ENCODE results near the gene RANBP1.

The RANBP1 gene

DNA sequence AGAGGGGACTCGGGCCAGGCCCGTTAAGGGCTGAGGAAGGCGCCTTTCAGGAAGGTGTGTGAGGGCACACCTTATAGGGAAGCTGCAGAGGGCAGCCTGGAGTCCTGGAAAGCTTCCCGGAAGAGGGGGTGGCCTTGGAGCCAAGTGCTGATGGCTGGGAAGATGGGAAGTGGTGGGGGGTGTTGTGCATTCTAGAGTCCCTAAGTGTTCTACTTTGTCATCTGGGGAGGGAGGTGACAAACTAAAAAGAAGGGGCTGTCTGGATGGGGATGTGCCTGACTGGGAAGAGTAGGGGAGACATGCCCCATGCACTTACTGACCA is 22.5 kb downstream of the RANBP1 start:
- DNase-seq (ENCODE audit: low spot score) = no peak

DNA sequence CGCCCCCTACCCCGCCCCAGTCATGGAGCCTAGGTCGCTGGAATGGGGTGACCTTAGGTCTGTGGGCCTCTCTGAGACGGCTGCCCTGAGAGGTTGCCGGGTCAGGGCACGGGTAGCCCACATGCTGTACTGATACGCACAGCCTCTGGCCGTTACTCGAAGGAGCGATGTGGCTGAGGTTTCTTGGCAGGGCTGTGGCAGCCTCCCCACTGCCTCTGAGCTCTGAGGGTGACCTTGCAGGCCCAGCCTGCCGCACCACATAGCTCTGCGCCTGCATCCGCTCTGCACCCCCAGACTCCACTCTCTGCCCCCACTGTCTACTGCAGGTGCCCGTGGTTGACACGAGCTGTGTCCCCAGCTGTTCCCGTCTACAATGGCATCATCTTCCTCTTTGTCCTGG is 23.0 kb downstream of the RANBP1 start:
- DNase-seq (ENCODE audit: low spot score) = no peak

DNA sequence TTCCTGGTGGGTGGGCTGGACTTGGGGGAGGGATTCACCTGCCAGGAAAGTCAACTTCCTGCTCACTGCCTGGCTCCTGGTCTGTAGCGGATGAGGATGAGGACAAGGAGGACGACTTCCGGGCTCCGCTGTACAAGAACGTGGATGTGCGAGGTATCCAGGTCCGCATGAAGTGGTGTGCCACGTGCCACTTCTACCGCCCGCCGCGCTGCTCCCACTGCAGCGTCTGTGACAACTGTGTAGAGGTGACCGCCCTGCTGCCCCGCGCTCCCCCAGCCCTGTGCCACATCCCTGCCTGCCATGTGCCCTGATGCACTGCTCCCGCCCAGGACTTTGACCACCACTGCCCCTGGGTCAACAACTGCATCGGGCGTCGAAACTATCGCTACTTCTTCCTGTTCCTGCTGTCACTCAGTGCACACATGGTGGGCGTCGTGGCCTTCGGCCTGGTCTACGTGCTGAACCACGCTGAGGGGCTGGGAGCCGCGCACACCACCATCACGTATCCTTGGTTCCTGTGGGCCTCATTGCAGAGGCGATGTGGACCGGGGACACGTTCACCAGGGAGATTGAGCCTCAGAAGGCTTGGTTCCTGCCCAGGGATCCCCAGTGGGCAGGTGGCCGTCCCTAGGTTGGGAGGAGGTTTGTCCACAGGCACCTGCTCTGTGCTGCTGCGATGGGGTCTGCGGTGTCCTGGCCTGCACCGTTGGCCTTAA is 23.6 kb downstream of the RANBP1 start:
- no peak for DNase-seq (ENCODE audit: low spot score)

DNA sequence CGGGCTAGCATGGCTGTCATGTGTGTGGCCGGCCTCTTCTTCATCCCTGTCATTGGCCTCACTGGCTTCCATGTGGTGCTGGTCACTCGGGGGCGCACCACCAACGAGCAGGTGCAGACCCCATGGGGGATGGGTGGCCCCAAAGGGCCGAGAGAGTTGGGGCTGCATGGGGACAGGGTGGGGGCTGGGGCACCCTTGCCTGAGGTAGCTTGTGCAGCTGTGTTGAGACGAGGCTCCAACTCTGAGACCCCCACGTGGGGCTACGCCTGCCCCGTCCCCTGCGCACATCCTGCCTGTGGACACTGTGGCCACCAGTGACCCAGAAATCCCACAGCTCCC is 24.2 kb downstream of the RANBP1 start:
- DNase-seq (ENCODE audit: low spot score) = no peak

DNA sequence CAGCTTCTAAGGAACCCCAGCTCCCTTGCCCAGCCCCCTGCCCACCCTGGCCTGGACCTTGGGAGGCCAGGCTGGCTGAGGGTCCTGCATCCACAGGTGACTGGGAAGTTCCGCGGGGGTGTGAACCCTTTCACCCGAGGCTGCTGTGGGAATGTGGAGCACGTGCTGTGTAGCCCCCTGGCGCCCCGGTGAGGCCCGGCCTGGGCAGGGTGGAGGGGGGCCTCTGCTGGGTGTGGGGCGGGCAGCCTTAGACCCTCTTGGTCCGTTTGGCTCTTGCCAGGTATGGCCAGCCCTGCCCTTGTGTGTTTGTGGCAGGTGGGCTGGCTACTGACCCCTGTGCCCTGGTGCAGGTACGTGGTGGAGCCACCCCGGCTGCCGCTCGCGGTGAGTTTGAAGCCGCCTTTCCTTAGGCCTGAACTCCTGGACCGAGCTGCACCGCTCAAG is 24.6 kb downstream of the RANBP1 start:
- DNase-seq (ENCODE audit: low spot score) = no peak

DNA sequence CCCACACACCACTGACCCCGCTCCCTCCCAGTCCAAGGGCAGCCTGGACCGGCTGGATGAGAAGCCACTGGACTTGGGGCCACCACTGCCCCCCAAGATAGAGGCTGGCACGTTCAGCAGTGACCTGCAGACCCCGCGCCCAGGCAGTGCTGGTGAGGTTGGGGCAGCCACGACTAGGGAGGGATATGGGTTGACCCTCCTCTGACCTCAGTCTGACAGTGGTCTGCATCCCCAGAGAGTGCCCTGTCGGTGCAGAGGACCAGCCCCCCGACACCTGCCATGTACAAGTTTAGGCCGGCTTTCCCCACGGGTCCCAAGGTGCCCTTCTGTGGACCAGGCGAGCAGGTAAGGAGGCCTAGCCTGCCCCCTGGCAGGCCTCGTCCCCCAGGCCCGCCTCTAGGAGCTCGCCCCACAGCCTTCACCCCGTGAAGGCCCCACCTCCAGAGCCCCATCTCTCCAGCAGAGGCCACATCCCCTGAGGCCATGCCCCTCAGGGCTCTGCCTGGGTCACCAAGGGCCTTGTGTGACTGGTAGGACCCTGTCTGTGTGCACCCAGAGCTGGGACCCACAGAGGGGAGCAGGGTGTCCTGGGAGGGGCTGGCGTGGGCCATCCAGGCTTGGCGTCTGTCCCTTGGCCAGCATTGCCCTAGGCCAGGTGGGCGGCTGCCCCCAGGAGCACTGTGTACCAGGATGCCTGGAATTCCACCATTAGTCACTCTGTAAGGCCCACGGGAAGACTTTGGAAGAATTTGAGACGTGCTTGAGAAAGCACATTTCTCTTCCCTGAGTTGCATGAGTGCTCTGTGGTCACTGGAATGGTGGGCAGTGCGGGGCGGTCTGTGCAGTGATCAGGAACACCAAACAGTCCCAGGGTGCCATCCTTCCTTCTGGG is 25.5 kb downstream of the RANBP1 start:
- DNase-seq (ENCODE audit: low spot score) = peak; percentile 53

DNA sequence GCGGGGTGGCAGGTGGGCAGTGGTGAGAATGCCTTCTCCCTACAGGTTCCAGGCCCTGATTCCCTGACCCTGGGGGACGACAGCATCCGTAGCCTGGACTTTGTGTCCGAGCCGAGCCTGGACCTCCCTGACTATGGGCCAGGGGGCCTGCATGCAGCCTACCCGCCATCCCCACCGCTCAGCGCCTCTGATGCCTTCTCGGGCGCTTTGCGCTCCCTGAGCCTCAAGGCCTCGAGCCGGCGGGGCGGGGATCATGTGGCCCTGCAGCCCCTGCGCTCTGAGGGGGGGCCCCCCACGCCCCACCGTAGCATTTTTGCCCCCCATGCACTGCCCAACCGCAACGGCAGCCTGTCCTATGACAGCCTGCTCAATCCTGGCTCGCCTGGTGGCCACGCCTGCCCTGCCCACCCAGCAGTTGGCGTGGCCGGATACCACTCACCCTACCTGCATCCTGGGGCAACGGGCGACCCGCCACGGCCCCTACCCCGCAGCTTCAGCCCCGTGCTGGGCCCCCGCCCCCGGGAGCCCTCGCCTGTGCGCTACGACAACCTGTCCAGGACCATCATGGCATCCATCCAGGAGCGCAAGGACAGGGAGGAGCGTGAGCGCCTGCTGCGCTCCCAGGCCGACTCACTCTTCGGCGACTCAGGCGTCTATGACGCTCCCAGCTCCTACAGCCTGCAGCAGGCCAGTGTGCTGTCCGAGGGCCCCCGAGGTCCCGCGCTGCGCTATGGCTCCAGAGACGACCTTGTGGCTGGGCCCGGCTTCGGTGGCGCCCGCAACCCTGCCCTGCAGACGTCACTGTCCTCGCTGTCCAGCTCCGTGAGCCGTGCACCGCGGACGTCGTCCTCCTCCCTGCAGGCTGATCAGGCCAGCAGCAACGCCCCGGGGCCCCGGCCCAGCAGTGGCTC is 27.1 kb downstream of the RANBP1 start:
- no peak for DNase-seq (ENCODE audit: low spot score)

DNA sequence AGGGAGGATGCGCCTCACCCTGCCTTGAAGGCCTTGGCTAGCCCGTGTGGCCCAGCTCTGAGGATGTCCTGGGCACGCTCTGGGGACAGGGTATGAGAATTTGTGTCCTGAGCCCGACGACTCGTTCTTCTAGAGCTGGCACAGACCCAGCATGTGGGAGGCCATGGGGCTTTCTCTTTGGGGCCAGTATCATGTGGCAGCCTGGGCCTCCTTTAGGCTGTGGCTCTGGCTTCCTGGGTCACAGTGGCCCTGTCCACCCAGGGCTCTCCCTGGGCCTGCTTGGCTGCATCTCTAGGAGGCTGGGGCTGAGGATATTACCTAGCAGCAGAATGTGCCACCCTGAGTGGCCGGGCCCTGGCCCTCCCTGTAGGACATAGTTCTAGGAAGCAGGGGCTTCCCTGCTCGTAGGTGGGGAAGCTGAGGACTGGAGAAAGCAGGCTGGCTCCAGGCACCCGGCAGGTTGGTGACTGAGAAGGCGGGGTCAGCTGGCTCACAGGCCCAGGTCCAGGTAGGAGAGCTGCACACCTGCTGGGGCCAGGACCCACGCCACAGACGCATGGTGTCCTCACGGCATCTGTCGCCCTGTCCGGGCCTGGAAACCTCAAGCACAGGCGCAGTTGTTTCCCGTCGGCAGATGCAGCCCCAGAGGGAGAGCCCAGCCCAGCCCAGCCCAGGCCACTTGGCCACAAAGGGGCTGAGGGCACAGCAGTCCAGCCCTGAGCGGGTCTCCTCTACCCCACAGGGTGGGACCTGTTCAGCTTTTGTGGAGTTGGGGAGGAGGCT is 28.2 kb downstream of the RANBP1 start:
- no peak for DNase-seq (ENCODE audit: low spot score)

DNA sequence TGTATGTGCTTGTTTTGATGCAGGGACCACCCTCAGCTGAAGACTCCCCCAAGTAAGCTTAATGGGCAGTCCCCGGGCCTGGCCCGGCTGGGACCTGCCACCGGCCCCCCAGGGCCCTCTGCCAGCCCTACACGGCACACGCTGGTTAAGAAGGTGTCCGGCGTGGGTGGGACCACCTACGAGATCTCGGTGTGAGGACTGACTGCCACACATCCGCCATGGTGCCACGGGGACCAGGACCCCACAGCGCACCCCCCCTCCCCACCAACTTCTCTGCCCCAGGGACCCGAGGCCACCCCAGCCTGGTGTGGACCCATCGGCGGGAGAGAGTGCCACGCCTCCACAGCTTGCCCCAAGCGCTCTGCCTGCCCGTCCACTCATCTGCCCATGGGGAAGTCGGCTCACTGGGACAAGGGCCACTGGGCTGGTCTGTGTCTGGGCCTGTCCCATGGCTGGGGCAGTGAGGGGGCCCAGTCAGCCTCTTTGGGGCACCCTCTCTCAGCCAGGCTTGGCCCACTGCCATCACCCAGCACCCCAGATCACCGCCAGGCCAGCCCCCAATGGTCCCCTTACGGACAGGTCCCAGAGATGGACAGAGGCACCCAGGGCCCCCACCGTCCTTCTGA is 29.4 kb downstream of the RANBP1 start:
- DNase-seq (ENCODE audit: low spot score) = no peak

DNA sequence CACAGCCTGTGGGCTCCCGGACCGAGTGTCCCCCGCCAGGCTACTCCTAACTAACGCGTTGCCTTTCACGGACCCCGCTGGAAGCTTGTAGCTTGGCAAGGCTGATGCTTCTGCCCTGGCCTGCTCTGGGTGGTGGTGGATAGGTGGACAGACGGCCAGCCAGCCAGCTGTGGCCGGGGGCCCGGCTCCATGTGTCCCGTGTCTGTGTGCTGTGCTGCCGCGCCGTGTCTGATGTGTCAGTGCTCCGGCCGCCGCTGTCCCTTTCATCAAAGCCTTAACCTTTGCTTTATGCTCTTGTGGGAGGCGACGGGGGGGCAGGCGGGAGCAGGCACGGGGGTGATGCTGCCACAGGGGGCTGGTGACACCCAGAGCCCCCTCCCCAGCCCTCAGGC is 29.9 kb downstream of the RANBP1 start:
- no peak for DNase-seq (ENCODE audit: low spot score)

DNA sequence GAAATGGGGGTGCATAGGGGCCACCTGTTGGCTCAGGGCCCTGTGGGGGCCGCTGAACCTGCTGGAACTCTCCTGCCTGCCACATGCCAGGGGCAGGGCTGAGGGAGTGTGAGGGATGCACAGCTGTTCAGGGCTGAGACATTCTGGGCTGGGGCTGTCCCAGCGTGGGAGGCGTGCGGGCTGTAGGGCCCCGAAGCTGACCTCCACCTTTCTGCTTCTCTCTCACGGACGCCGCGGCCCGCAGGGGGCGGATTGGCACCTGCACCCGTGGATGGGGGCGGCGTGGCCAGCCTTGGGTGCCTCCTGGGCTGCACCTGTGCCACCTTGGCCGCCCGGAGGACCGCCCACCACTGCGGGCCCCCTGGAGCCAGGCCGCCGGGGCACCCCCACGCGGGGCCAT is 30.9 kb downstream of the RANBP1 start:
- DNase-seq (ENCODE audit: low spot score) = no peak

DNA sequence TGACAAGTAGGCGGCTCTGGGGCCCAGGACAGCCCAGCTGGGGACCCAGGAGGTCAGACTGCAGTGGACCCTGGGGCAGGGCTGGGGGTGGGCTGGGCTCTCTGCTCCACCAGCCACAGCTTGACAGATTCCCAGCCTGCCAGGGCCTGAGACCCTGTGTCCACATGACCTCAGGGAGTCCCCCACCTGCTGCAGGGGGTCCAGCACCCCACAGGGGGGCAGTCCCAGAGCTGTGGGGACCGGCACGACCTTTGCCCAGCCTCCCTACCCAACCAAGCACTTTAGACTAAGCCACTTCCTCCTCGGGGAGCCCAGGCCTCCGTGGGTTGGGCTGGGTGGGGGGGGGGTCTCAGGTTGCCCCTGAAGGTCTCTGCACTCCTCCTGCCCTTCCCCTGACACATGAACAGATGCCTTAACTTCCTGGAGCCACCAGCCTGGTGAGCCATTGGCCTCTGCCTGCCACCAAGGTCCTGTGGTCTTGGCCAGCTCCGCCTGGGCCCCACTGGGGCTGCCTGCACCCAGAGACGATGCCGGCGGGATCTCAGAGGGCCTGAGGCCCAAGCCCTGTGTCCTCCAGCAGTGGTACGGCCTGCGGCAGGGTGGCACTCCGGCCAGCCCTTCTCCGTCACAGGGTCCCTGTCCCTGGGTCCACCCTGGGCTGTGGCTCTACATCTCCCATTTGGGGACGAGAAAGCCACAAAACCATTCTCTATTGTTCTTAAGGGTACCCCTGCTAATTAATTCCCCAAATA is 31.5 kb downstream of the RANBP1 start:
- DNase-seq (ENCODE audit: low spot score) = no peak

DNA sequence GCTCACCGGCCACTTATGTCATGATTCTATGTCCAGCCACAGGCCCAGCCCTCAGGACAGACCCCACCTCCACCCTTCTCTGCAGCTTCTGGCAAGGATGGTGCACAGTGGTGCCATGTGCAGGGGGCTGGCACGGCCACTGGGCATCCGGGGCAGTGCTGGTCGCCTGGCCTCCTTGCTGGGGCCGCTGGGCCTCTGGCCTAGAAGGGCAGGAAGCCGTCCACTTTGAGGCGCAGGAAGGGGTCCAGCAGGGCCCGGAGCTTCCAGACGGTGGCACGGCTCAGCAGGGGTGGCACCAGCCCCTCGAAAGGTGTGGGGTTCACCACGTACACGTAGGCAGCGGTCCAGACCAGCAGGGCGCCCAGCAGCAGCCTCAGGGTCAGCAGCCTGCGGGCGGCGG is 32.5 kb downstream of the RANBP1 start:
- no peak for DNase-seq (ENCODE audit: low spot score)

DNA sequence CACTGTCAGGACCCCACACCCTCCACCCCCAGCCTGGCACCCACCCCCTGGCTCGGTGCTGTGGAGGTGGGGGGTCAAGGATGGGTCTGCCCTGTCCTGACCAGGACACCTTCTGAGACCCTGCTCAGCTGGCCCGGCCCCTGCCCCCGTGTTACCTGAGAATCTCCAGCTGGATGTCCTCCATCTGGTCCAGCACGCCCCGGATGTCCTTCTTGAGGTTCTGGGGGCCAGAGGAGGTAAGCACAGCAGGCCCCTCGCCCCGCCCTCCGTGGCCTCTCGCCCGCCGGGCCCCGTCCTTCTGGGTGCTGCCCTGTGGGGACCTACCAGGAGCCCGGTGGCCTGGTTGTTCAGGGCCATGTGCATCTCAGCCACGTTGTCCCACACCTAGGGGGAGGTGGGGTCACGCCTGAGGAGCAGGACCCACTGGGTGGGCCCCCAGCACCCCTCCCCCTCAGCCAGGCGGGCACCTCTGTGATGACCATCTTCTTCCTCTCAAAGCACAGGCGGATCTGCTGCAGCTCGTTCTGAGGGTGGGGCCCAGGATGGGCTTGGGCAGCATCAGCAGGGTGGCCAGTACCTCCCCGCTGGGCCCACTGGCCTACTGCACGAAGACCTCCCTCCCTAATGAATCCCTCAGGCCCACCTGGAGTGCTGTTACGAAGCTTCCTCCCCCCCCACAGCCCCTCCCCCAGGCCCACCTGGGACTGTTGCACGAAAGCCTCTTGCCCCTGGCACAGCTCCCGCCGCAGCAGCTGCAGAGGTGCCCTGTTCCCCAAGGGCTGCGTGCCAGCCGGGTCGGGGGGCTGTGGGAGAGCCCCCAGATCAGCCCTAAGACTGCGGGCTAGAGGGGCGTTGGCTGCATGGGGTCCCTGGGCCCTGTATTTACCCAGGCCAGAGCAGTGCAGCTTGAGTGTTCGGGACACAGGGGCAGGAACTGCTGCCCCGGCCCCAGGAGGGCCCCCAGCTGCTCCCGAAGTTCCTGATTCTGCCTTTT is 33.6 kb downstream of the RANBP1 start:
- DNase-seq (ENCODE audit: low spot score) = no peak

DNA sequence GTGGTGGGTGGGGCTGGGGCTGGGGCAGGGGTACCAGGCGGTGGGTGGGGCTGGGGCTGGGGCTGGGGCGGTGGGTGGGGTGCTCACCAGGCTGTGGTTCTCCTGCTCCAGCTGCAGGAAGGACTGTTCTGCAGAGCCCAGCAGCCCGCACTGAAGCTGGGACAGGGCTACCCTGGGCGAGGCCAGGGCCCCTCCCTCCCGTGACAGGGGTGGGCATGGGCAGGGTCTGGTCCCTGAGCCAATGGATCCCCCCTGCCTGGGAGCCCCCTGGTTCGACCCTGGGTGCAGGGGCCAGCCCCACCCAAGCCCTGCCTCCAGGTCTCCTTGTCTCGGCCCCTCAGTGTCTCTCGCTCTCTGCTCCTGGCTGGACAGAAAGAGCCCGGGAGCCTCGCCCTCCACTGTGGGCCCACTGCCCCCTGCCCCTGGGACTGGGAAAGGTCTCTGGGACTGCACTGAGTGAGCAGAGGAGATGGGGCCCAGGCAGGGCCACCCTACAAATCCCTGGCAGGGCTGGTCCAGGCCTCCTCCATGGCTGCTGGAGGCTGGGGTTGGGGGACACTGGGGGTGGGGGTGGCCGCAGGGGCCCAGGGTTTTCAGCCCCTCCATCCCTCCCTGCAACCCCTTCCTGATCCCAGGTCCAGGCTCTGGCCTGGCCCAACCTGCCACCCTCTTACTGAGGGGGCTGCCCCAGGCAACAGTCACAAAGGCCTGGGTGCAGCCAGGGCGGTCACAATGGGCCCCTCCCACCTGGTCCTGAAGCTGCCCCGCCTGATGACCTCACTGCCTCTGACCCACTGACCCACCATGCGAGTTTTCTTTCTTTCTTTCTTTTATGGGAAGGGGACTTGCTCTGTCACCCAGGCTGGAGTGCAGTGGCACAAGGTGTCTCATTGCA is 34.7 kb downstream of the RANBP1 start, which contains the start of gene CCDC188:
Gene CCDC188, minus strand, starts transcription at position 675 of the 895 bp plus-strand sequence. Its CDS starts 69 bp downstream, at position 606.
- no peak for DNase-seq (ENCODE audit: low spot score)

DNA sequence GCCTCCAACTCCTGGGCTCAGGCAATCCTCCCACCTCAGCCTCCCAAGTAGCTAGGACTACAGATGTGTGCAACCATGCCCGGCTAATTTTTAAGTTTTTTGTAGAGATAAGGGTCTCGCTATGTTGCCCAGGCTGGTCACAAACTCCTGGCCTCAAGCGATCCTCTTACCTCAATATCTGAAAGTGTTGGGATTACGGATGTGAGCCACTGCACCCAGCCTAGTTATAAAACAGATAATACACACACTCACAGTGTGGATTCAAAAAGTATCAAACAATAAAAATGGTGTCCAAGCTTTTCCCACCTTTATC is 35.3 kb downstream of the RANBP1 start:
- no peak for DNase-seq (ENCODE audit: low spot score)

DNA sequence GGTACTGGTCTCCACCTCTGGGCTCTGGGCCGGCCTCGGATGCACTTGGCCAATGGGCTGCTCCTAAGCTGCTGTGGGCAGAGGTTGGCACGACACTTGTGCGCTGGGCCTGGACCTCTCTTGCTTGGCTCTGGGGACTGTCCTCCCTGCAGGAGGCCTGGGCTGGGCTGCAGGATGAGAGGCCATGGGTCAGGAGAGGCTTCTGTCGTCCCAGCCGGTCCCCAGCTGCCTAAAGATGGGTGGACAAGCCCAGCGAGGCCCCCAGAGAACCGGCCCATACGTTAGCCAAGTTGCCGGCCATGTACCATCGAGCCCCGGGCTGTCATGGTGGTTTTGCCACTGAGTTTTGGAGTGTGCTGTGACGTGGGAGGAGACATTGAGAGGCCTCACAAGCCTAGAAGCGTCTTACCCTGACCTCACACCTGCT is 36.6 kb downstream of the RANBP1 start:
- no peak for DNase-seq (ENCODE audit: low spot score)

DNA sequence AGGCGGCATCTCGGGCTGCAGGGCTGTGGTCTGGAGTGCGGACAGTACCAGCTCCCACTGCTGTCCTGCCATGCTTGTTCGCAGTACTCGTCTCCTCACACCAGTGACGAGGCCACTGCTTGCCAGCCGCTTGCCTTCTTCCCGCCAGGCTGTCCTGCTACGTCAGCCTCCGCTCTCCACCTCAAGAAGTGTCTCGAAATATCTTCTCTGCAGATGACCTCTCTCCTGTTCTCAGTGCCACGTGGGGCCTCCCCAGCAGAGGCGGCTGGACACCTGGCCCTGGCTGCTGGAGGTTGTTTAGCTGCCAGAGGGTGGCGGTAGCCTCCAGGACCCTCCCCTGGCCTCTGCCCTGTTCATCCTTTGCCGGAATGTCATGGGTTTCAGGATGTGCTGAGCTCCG is 38.0 kb downstream of the RANBP1 start:
- DNase-seq (ENCODE audit: low spot score) = no peak
